ENCODE data around the gene NALCN. TPM values are rescaled to one million over a fixed set of nuclear protein-coding genes. Genes with fewer than 3 reads are reported as not detected.

Gene NALCN
- total RNA-seq, 2 donors from 2014 or later = 1.6 to 4.6 TPM

- no peak for DNase-seq
- Histone ChIP-seq H3K36me3 (replicated peaks in 1 of 2; ENCODE audit: insufficient read depth in 1 of 2, low read depth in 2 of 2) (no peaks in the 10 kb centered on the region), H3K27ac (no peak overlapping the region), H3K4me3 (no peak overlapping the region), H3K9me3 (no peaks in the 10 kb centered on the region), H3K4me1 (no peaks in the 10 kb centered on the region), H3K27me3 (no peaks in the 10 kb centered on the region)
- 82% methylated on average over 10 of the region's 10 CpGs for WGBS, 2 donors
- ATAC-seq = no peak
- TF ChIP-seq CTCF (IDR thresholded peaks at IDR 0.05) (no peak), POLR2A (IDR thresholded peaks at IDR 0.05) (no peak)
- intact Hi-C loops (cut with DNase I) = no loop called here
Measured at GRCh38 chr13:101291646-101292515, 124.4 kb downstream of the NALCN start.

- no peak for DNase-seq
- intact Hi-C loops (cut with DNase I) = no loop called here
- Histone ChIP-seq H3K9me3 (no peaks in the 10 kb centered on the region), H3K4me3 (no peak overlapping the region), H3K27ac (no peak overlapping the region), H3K27me3 (no peaks in the 10 kb centered on the region), H3K4me1 (no peaks in the 10 kb centered on the region), H3K36me3 (replicated peaks in 1 of 2; ENCODE audit: insufficient read depth in 1 of 2, low read depth in 2 of 2) (no peaks in the 10 kb centered on the region)
- TF ChIP-seq CTCF (IDR thresholded peaks at IDR 0.05) (no peak), POLR2A (IDR thresholded peaks at IDR 0.05) (no peak)
- WGBS, 2 donors = 78 to 90% methylated on average over 2 of the region's 2 CpGs
- ATAC-seq = no peak
Measured at GRCh38 chr13:101291206-101291605, 125.1 kb downstream of the NALCN start.

GRCh38 chr13:101289764-101290163 is 126.5 kb downstream of the NALCN start:
- ATAC-seq (no peak), DNase-seq (peak in 3 of 4 donors; percentile 46 to 61 (median 60))
- no peak overlapping the region for H3K4me3 ChIP-seq
- no peak for TF ChIP-seq POLR2A (IDR thresholded peaks at IDR 0.05)
- no peak for TF ChIP-seq CTCF (IDR thresholded peaks at IDR 0.05)
- no peak overlapping the region for H3K27ac ChIP-seq
- no peaks in the 10 kb centered on the region for H3K36me3 ChIP-seq (replicated peaks in 1 of 2; ENCODE audit: insufficient read depth in 1 of 2, low read depth in 2 of 2)
- H3K9me3 ChIP-seq = no peaks in the 10 kb centered on the region
- no peaks in the 10 kb centered on the region for H3K4me1 ChIP-seq
- WGBS, 2 donors = 35 to 44% methylated on average over 5 of the region's 5 CpGs
- intact Hi-C loops (cut with DNase I) = no loop called here
- no peaks in the 10 kb centered on the region for H3K27me3 ChIP-seq

- DNase-seq = no peak
- intact Hi-C loops (cut with DNase I) = no loop called here
- no peaks in the 10 kb centered on the region for H3K9me3 ChIP-seq
- no peak overlapping the region for H3K4me3 ChIP-seq
- 82 to 89% methylated on average over 3 of the region's 3 CpGs for WGBS, 2 donors
- ATAC-seq = no peak
- no peaks in the 10 kb centered on the region for H3K27me3 ChIP-seq
- H3K27ac ChIP-seq = no peak overlapping the region
- TF ChIP-seq CTCF (IDR thresholded peaks at IDR 0.05) = no peak
- TF ChIP-seq POLR2A (IDR thresholded peaks at IDR 0.05) = no peak
- no peaks in the 10 kb centered on the region for H3K4me1 ChIP-seq
- no peaks in the 10 kb centered on the region for H3K36me3 ChIP-seq (replicated peaks in 1 of 2; ENCODE audit: insufficient read depth in 1 of 2, low read depth in 2 of 2)
Measured at GRCh38 chr13:101283782-101284181, 132.5 kb downstream of the NALCN start.

GRCh38 chr13:101272886-101273285 is 143.4 kb downstream of the NALCN start:
- no peaks in the 10 kb centered on the region for H3K36me3 ChIP-seq (replicated peaks in 1 of 2; ENCODE audit: insufficient read depth in 1 of 2, low read depth in 2 of 2)
- intact Hi-C loops (cut with DNase I) = no loop called here
- H3K27ac ChIP-seq = no peak overlapping the region
- DNase-seq (no peak), ATAC-seq (no peak)
- TF ChIP-seq CTCF (IDR thresholded peaks at IDR 0.05) = no peak
- no peak for TF ChIP-seq POLR2A (IDR thresholded peaks at IDR 0.05)
- no peaks in the 10 kb centered on the region for H3K9me3 ChIP-seq
- no peak overlapping the region for H3K4me3 ChIP-seq
- no peaks in the 10 kb centered on the region for H3K4me1 ChIP-seq
- no peaks in the 10 kb centered on the region for H3K27me3 ChIP-seq
- 83 to 90% methylated on average over 9 of the region's 9 CpGs for WGBS, 2 donors

Measured in body of pancreas (tissue), 4 donors.